Panc1 (cell line): ENCODE data around the gene PIBF1. TPM values are rescaled to one million over a fixed set of nuclear protein-coding genes. Genes with fewer than 3 reads are reported as not detected.

Experiments used
- ATAC-seq: fragments of 200-7000 bp; cut with Tn5 transposase; 2 replicates; pipeline ENCODE4 v1.9.1; 2020; ENCODE audit warnings: mild to moderate bottlenecking, moderate library complexity
- BruUV-seq: library from RNA; stranded (reverse); fragments of 400-500 nt; replicated peaks from 2 replicates; lab custom pipeline; 2021; lab: Mats Ljungman, UMichigan
- CTCF ChIA-PET: fragments of 300-600 bp; sonication (Branson Sonifier 250); formaldehyde crosslinking; loops from one replicate; lab custom pipeline; 2022; ENCODE audit warnings: antibody characterized with exemption; lab: Charles Lee
- POLR2A ChIA-PET: fragments of 300-600 bp; sonication (Branson Sonifier 250); formaldehyde crosslinking; loops from one replicate; lab custom pipeline; 2022; ENCODE audit warnings: antibody characterized with exemption; lab: Charles Lee
- DNase-seq: peaks from one replicate; pipeline ENCODE4 v3.0.0-alpha.2; 2010; ENCODE audit warnings: low read depth, low spot score
- H3K27ac ChIP-seq: 2 replicates; pipeline ENCODE4 v1.5.1; 2011; ENCODE audit warnings: mild to moderate bottlenecking, low read length, inconsistent platforms
- H3K27me3 ChIP-seq: fragments of 200-500 bp; sonication (Bioruptor generic); 2 replicates; pipeline ENCODE4 v1.6.0; 2014; ENCODE audit warnings: low read length, inconsistent platforms; ENCODE audit not compliant: control insufficient read depth, insufficient read depth
- H3K36me3 ChIP-seq: fragments of 200-500 bp; sonication (Bioruptor generic); 2 replicates; pipeline ENCODE4 v1.5.1; 2014; ENCODE audit warnings: inconsistent platforms, mild to moderate bottlenecking, low read length, moderate library complexity; ENCODE audit not compliant: control insufficient read depth, insufficient read depth
- H3K4me1 ChIP-seq: 2 replicates; pipeline ENCODE4 v1.5.1; 2011; ENCODE audit warnings: inconsistent platforms, mild to moderate bottlenecking, low read length, moderate library complexity; ENCODE audit not compliant: control insufficient read depth, insufficient read depth
- H3K4me3 ChIP-seq, 2 experiments: 2 replicates each; pipeline ENCODE4 v1.5.1; 2011 to 2012; ENCODE audit warnings: low read depth in 2 of 2, low read length in 2 of 2, mild to moderate bottlenecking in 2 of 2, inconsistent platforms in 1 of 2, moderate library complexity in 1 of 2
- H3K9me3 ChIP-seq: fragments of 200-500 bp; sonication (Bioruptor generic); 2 replicates; pipeline ENCODE4 v1.5.1; 2014; ENCODE audit warnings: low read depth, mild to moderate bottlenecking, inconsistent platforms, low read length, moderate library complexity; ENCODE audit not compliant: control insufficient read depth, insufficient read depth
- CTCF ChIP-seq: fragments of 450-650 bp; IDR thresholded peaks from 2 replicates; pipeline ENCODE4 v1.5.1; 2017; ENCODE audit warnings: mild to moderate bottlenecking
- POLR2AphosphoS5 ChIP-seq: IDR thresholded peaks from 2 replicates; pipeline ENCODE4 v1.6.1; 2012; ENCODE audit warnings: mild to moderate bottlenecking, low read depth, low read length, moderate library complexity
- REST ChIP-seq, 2 experiments: IDR thresholded peaks; 2 replicates each; pipeline ENCODE4 v1.6.1; 2011 to 2012; ENCODE audit warnings: low read depth in 2 of 2, control low read depth in 1 of 2, low read length in 1 of 2, mild to moderate bottlenecking in 1 of 2, moderate library complexity in 1 of 2; ENCODE audit not compliant: insufficient read depth in 1 of 2
- SIN3A ChIP-seq: IDR thresholded peaks from 2 replicates; pipeline ENCODE4 v1.6.1; 2012; ENCODE audit warnings: low read depth, mild to moderate bottlenecking, low read length, moderate library complexity, borderline replicate concordance; ENCODE audit not compliant: insufficient read depth
- TCF7L2 ChIP-seq: IDR thresholded peaks from 2 replicates; pipeline ENCODE4 v1.6.1; 2011; ENCODE audit warnings: mild to moderate bottlenecking, low read depth, low read length, inconsistent platforms
- in situ Hi-C: cut with HindIII; loops from 2 replicates; pipeline ENCODE4 v1.10.0; 2016; ENCODE audit warnings: low sequenced_read_pairs, low pct_unique_long_range_greater_than_20kb
- intact Hi-C: fragments of 100-400 bp; cut with micrococcal nuclease; formaldehyde crosslinking; loops from one replicate; pipeline ENCODE4 v1.10.0; 2022; ENCODE audit not compliant: unreplicated experiment
- total RNA-seq: library from RNA; stranded (reverse); gene quantifications from one replicate; pipeline ENCODE4 v1.2.1, GENCODE V29; 2021; ENCODE audit not compliant: unreplicated experiment

The PIBF1 gene
- total RNA-seq, 1 experiment from 2014 or later: 11.7 TPM

GRCh38 chr13:72953391-72953965 is 171.5 kb downstream of the PIBF1 start:
- no TSS peak for BruUV-seq
- intact Hi-C loops (no loop called here), in situ Hi-C loops (no loop called here)
- Histone ChIP-seq H3K36me3 (no peaks in the 10 kb centered on the region), H3K4me3 (no peak overlapping the region), H3K27me3 (no peaks in the 10 kb centered on the region), H3K9me3 (no peaks in the 10 kb centered on the region), H3K4me1 (no peaks in the 10 kb centered on the region), H3K27ac (no peak overlapping the region)
- DNase-seq (no peak), ATAC-seq (no peak)
- ChIA-PET CTCF (no interaction called here), POLR2A (no interaction called here)
- no peak for TF ChIP-seq REST (IDR thresholded peaks at IDR 0.05; ENCODE audit: insufficient read depth in 1 of 2, low read depth in 2 of 2, low read length in 1 of 2)

GRCh38 chr13:72959643-72960042 is 177.7 kb downstream of the PIBF1 start:
- in situ Hi-C loops (no loop called here), intact Hi-C loops (no loop called here)
- no peaks in the 10 kb centered on the region for H3K9me3 ChIP-seq
- no peak overlapping the region for H3K4me3 ChIP-seq
- H3K27ac ChIP-seq: no peak overlapping the region
- H3K4me1 ChIP-seq: no peaks in the 10 kb centered on the region
- POLR2A ChIA-PET: no interaction called here
- ATAC-seq (no peak), DNase-seq (no peak)
- H3K36me3 ChIP-seq: no peaks in the 10 kb centered on the region
- TF ChIP-seq SIN3A (no peak), POLR2AphosphoS5 (no peak), CTCF (no peak), TCF7L2 (no peak), REST (IDR thresholded peaks at IDR 0.05; ENCODE audit: insufficient read depth in 1 of 2, low read depth in 2 of 2, low read length in 1 of 2) (no peak)
- no peaks in the 10 kb centered on the region for H3K27me3 ChIP-seq
- CTCF ChIA-PET: no interaction called here
- BruUV-seq: no TSS peak
